Tibial nerve (tissue), 4 donors: ENCODE results near the gene BMF. TPM values are rescaled to one million over a fixed set of nuclear protein-coding genes. Genes with fewer than 3 reads are reported as not detected.

Experiments
- DNase-seq, 2 donors: peaks; one replicate each; pipeline ENCODE4 v3.0.0-alpha.2; 2019; ENCODE audit warnings: low spot score in 2 of 2
- H3K27ac ChIP-seq, 4 donors: fragments of 200-600 bp; sonication (generic) in 3 of 4; one replicate each; pipeline ENCODE4 v1.5.1; 2017 to 2019; ENCODE audit warnings: mild to moderate bottlenecking in 1 of 4
- H3K27me3 ChIP-seq, 2 donors: fragments of 200-600 bp; sonication (generic) in 1 of 2; one replicate each; pipeline versions ENCODE4 v1.5.1 to v1.6.0; 2017 to 2019
- H3K36me3 ChIP-seq, 3 donors: fragments of 200-600 bp; sonication (generic); one replicate each; pipeline ENCODE4 v1.5.1; 2018 to 2019
- H3K4me1 ChIP-seq, 4 donors: fragments of 200-600 bp; sonication (generic) in 3 of 4; one replicate each; pipeline ENCODE4 v1.5.1; 2017 to 2019
- H3K4me3 ChIP-seq, 4 donors: fragments of 200-600 bp; sonication (generic) in 3 of 4; one replicate each; pipeline ENCODE4 v1.5.1; 2017 to 2019; ENCODE audit warnings: mild to moderate bottlenecking in 1 of 4, moderate library complexity in 1 of 4
- H3K9me3 ChIP-seq, 4 donors: fragments of 200-600 bp; sonication (generic) in 3 of 4; one replicate each; pipeline ENCODE4 v1.5.1; 2017 to 2019
- EP300 ChIP-seq, 2 donors: sonication (generic); formaldehyde crosslinking; IDR thresholded peaks; one replicate each; pipeline ENCODE4 v1.6.1; 2017; ENCODE audit warnings: antibody characterized with exemption in 2 of 2, mild to moderate bottlenecking in 1 of 2
- POLR2A ChIP-seq, 2 donors: fragments of 450-650 bp; IDR thresholded peaks; one replicate each; pipeline ENCODE4 v1.6.1; 2017; ENCODE audit warnings: antibody characterized with exemption in 2 of 2, mild to moderate bottlenecking in 2 of 2, moderate library complexity in 2 of 2
- WGBS, 2 donors: methylation state at CpG; one replicate each; pipeline ENCODE4 v1.1.5; 2018; 5-methylcytosine and 5-hydroxymethylcytosine counted together
- total RNA-seq, 4 donors: library from RNA; depleted of rRNA; stranded (reverse); fragments of >200 nt; gene quantifications; one replicate each; pipeline ENCODE4 v1.1.0, GENCODE V29; 2016
- TF ChIP-seq, protein P1 (sequence below), 5 experiments: fragments of 200-600 bp in 3 of 5; fragments of 450-650 bp in 2 of 5; sonication (generic) in 3 of 5; IDR thresholded peaks; one replicate each; pipeline ENCODE4 v1.5.1; 2016 to 2019; ENCODE audit warnings: antibody characterized with exemption in 5 of 5, mild to moderate bottlenecking in 3 of 5, moderate library complexity in 2 of 5

The BMF gene
- total RNA-seq, 4 donors from 2014 or later: 2.7 to 6.3 (median 4.2) TPM

DNA sequence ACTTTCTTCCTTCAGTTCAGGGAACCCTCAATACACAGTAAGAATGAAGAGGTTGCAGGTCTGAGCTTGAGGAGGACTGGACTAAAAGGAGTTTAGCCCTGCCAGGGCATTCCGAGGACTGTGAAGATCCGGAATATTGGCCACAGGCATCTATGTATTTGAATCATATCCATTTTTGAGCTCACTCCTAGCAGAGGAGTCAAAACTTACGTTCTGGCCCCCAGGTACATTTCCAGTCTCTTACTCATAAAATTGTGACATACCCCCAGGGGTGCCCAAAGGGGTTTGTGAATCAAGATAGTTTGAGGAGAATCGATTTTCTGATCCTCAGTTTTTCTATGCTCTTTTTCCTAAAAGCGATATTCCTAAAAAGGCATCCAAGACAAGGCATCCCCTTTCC lies 42.1 kb downstream of the BMF start:
- no peaks in the 10 kb centered on the region for H3K36me3 ChIP-seq
- peaks cover 0 to 22% (median 17%) of the 10 kb centered on the region in 4 donors for H3K4me1 ChIP-seq
- no peak for TF ChIP-seq EP300 (IDR thresholded peaks at IDR 0.05)
- TF ChIP-seq, protein P1, sequence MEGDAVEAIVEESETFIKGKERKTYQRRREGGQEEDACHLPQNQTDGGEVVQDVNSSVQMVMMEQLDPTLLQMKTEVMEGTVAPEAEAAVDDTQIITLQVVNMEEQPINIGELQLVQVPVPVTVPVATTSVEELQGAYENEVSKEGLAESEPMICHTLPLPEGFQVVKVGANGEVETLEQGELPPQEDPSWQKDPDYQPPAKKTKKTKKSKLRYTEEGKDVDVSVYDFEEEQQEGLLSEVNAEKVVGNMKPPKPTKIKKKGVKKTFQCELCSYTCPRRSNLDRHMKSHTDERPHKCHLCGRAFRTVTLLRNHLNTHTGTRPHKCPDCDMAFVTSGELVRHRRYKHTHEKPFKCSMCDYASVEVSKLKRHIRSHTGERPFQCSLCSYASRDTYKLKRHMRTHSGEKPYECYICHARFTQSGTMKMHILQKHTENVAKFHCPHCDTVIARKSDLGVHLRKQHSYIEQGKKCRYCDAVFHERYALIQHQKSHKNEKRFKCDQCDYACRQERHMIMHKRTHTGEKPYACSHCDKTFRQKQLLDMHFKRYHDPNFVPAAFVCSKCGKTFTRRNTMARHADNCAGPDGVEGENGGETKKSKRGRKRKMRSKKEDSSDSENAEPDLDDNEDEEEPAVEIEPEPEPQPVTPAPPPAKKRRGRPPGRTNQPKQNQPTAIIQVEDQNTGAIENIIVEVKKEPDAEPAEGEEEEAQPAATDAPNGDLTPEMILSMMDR (IDR thresholded peaks at IDR 0.05): no peak
- TF ChIP-seq POLR2A (IDR thresholded peaks at IDR 0.05): no peak
- no peak overlapping the region for H3K27ac ChIP-seq
- WGBS, 2 donors: 78 to 83% methylated on average over 5 of the region's 5 CpGs
- no peaks in the 10 kb centered on the region for H3K27me3 ChIP-seq
- DNase-seq: no peak
- no peaks in the 10 kb centered on the region for H3K9me3 ChIP-seq
- no peak overlapping the region for H3K4me3 ChIP-seq

DNA sequence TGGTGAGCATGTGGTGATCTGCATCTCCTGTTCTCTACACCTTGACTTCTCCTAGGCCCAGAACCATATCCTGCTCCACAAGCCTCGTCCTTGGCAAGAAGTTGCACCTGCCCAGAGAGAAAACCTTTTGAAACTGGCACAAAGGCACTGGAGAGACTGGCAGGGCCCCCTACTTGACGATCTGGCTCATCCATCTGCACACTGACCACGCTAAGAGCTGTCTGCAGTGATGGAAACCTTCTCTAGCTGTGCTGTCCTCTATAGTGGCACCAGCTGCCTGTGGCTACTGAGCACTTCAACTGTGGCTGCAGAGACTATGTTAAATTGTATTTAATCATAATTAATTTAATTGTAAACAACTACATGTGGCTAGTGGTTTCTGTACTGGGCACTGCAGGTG lies 43.5 kb downstream of the BMF start:
- H3K9me3 ChIP-seq: no peaks in the 10 kb centered on the region
- DNase-seq: no peak
- H3K4me1 ChIP-seq: peaks cover 0 to 18% (median 16%) of the 10 kb centered on the region in 4 donors
- no peak overlapping the region for H3K4me3 ChIP-seq
- no peaks in the 10 kb centered on the region for H3K27me3 ChIP-seq
- WGBS, 2 donors: 86 to 92% methylated on average over 3 of the region's 3 CpGs
- no peak for TF ChIP-seq EP300 (IDR thresholded peaks at IDR 0.05)
- TF ChIP-seq POLR2A (IDR thresholded peaks at IDR 0.05): no peak
- H3K36me3 ChIP-seq: no peaks in the 10 kb centered on the region
- peak overlapping the region in 1 of 4 donors; percentile 40 for H3K27ac ChIP-seq

DNA sequence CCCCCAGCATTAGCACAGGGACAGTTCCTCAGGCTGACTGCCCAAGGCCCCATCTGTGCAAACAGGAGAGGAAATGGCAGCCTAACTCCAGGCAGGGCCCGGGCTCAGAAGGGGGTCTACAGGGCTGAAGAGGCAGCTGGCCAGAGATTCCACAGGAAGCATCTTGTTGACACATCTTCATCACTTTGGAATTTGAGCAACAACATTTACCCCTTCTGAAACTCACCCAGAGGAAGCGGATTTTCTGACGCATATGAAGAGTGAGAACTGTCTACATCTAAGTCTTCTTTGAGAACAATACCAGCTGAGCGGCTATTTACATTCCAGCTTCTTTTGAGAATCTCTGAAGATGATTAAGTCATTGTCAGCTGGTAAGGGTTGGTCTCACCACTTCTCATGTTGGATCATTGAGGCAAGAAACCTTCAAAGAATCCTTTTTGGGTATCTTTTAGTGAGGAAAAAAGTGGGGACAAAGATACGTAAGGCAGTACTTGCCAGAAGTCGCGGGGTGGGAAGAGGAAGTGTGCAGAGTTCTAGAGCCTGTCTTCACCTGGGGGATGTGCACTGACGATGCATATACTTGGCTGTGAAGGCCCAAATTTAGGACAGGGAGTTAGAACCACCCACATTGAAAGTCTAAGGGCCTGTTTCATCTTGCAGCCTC lies 44.3 kb downstream of the BMF start:
- Histone ChIP-seq H3K27ac (peak overlapping the region in 1 of 4 donors; percentile 58), H3K4me1 (peaks cover 0 to 10% (median 8%) of the 10 kb centered on the region in 4 donors)

DNA sequence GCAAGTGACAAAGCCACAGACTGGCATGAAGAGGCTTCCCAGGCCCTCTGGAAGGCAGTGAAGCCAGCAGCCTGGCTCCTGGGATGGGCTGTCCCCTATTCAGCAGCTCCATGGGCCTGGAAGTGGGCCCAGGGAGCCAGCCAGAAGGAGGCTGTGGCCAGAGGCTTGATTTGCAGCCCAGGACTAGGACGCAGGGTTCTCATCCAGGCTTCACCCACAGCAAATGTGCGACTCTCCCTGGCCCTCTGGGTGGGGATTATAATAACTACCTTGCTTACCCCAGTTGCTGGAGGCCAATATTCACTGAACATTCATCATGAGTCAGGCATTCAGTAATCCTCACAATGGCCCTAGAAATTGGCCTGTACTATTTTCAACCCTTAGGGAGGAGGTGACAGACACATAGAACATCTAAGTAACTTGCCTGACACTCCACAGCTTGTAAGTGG lies 45.1 kb downstream of the BMF start:
- DNase-seq: no peak
- TF ChIP-seq, protein P1 (IDR thresholded peaks at IDR 0.05): no peak
- no peak for TF ChIP-seq POLR2A (IDR thresholded peaks at IDR 0.05)
- TF ChIP-seq EP300 (IDR thresholded peaks at IDR 0.05): no peak

More for the DNA sequence above, 44.3 kb downstream of the BMF start:
- WGBS, 2 donors: 78 to 82% methylated on average over 8 of the region's 8 CpGs
- Histone ChIP-seq H3K4me3 (no peak overlapping the region), H3K27me3 (no peaks in the 10 kb centered on the region), H3K9me3 (no peaks in the 10 kb centered on the region), H3K36me3 (no peaks in the 10 kb centered on the region)
- no peak for DNase-seq
- TF ChIP-seq, protein P1 (IDR thresholded peaks at IDR 0.05): no peak
- no peak for TF ChIP-seq EP300 (IDR thresholded peaks at IDR 0.05)
- no peak for TF ChIP-seq POLR2A (IDR thresholded peaks at IDR 0.05)

DNA sequence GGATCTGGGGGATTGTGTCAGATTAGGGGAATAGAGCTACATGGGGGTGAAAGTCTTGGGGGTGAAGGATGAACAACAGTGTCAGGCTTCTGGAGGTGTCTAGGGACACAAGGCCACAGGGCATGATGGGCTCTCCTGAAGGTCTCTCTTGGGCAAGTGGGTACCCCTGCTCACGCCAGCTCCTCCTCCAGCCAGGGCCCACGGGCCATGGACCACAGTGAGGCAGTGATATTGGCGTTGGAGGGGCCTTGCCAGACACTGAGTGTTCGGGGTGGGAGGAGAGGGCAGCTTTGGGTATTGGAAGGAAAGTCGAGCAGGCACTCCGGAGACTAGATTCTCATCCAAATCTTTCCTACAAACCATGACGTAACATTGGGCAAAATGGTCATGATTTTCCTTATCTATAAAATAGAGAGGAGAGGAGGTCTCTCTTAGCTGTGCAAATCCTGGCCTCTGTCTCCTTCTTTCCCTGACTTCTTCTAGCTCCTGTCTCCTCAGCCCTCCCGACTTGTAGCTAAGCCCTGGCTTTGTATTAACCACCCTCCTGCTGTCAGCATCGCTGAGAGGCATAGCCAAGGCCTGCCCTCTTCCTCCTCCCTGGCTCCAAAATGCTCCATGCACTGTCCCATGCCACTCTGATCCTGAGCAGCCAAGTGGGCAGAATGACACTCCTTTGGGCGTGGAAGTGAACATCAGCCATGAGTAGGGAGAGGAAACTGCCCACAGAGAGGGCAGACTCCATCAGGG lies 45.7 kb downstream of the BMF start:
- H3K4me3 ChIP-seq: no peak overlapping the region
- H3K36me3 ChIP-seq: no peaks in the 10 kb centered on the region
- H3K27me3 ChIP-seq: no peaks in the 10 kb centered on the region
- no peak overlapping the region for H3K27ac ChIP-seq
- 88 to 89% methylated on average over 10 of the region's 10 CpGs for WGBS, 2 donors
- TF ChIP-seq POLR2A (IDR thresholded peaks at IDR 0.05) (no peak), EP300 (IDR thresholded peaks at IDR 0.05) (no peak)
- TF ChIP-seq, protein P1 (IDR thresholded peaks at IDR 0.05): no peak
- no peaks in the 10 kb centered on the region for H3K4me1 ChIP-seq
- DNase-seq: no peak
- H3K9me3 ChIP-seq: no peaks in the 10 kb centered on the region

More for the DNA sequence above, 45.1 kb downstream of the BMF start:
- H3K4me1 ChIP-seq: peaks cover 0 to 4% (median 1%) of the 10 kb centered on the region in 4 donors
- no peaks in the 10 kb centered on the region for H3K9me3 ChIP-seq
- H3K27ac ChIP-seq: no peak overlapping the region
- H3K27me3 ChIP-seq: no peaks in the 10 kb centered on the region
- 94 to 100% methylated on average over 2 of the region's 2 CpGs for WGBS, 2 donors
- H3K4me3 ChIP-seq: no peak overlapping the region
- H3K36me3 ChIP-seq: no peaks in the 10 kb centered on the region
